IMR-90 (cell line): ENCODE data around the gene NFASC. TPM values are rescaled to one million over a fixed set of nuclear protein-coding genes. Genes with fewer than 3 reads are reported as not detected.

Experiments used
- ATAC-seq: fragments of 200-7000 bp; cut with Tn5 transposase; 2 replicates; pipeline ENCODE4 v1.9.1; 2020; ENCODE audit warnings: low read depth, mild to moderate bottlenecking, moderate library complexity
- BruUV-seq: library from RNA; stranded (reverse); fragments of 400-500 nt; replicated peaks from 2 replicates; lab custom pipeline; 2021; lab: Mats Ljungman, UMichigan
- CTCF ChIA-PET: fragments of 300-600 bp; formaldehyde crosslinking; extraction: SDS; loops from one replicate; lab custom pipeline; 2021; ENCODE audit warnings: antibody characterized with exemption; lab: Yijun Ruan, JAX
- POLR2A ChIA-PET: fragments of 300-600 bp; sonication (Branson Sonifier 250); formaldehyde crosslinking; loops from one replicate; lab custom pipeline; 2022; ENCODE audit warnings: antibody characterized with exemption; ENCODE audit not compliant: unreplicated experiment; lab: Charles Lee
- DNase-seq: peaks from one replicate; pipeline ENCODE4 v3.0.0; 2013
- H2AFZ ChIP-seq: replicated peaks from 2 replicates; pipeline ENCODE3; 2013; ENCODE audit warnings: low read length, mild to moderate bottlenecking; ENCODE audit not compliant: poor library complexity
- H2AK5ac ChIP-seq: 2 replicates; pipeline ENCODE4 v1.6.1; 2013; ENCODE audit warnings: low read depth, low read length, inconsistent platforms
- H2AK9ac ChIP-seq: replicated peaks from 2 replicates; pipeline ENCODE3; 2013; ENCODE audit warnings: mild to moderate bottlenecking, low read depth, low read length, moderate library complexity; ENCODE audit not compliant: poor library complexity
- H2BK120ac ChIP-seq: 2 replicates; pipeline ENCODE4 v1.6.1; 2013; ENCODE audit warnings: low read depth, low read length, inconsistent platforms
- H2BK15ac ChIP-seq: 3 replicates; pipeline ENCODE4 v1.6.1; 2013; ENCODE audit warnings: low read depth, low read length, inconsistent platforms
- H2BK20ac ChIP-seq: 2 replicates; pipeline ENCODE4 v1.6.1; 2013; ENCODE audit warnings: low read depth, mild to moderate bottlenecking, inconsistent platforms, low read length, moderate library complexity
- H2BK5ac ChIP-seq: 2 replicates; pipeline ENCODE4 v1.6.1; 2013; ENCODE audit warnings: mild to moderate bottlenecking, low read depth, low read length, inconsistent platforms; ENCODE audit not compliant: poor library complexity, severe bottlenecking
- H3K14ac ChIP-seq: replicated peaks from 2 replicates; pipeline ENCODE4 v1.6.1; 2013; ENCODE audit warnings: low read depth, low read length, inconsistent platforms
- H3K18ac ChIP-seq: 2 replicates; pipeline ENCODE4 v1.6.1; 2013; ENCODE audit warnings: low read depth, low read length, control low read depth
- H3K23ac ChIP-seq: 2 replicates; pipeline ENCODE4 v1.6.1; 2013; ENCODE audit warnings: low read depth, low read length, inconsistent platforms
- H3K27ac ChIP-seq: 2 replicates; pipeline ENCODE4 v1.5.1; 2013; ENCODE audit warnings: mild to moderate bottlenecking, control low read depth, low read length; ENCODE audit not compliant: insufficient read depth
- H3K27me3 ChIP-seq: 2 replicates; pipeline ENCODE4 v1.6.1; 2013; ENCODE audit warnings: low read length; ENCODE audit not compliant: control insufficient read depth, insufficient read depth
- H3K36me3 ChIP-seq: 2 replicates; pipeline ENCODE4 v1.6.1; 2013; ENCODE audit warnings: low read length, mixed read lengths; ENCODE audit not compliant: control insufficient read depth, insufficient read depth
- H3K4ac ChIP-seq: 2 replicates; pipeline ENCODE4 v1.6.1; 2013; ENCODE audit warnings: low read depth, low read length, inconsistent platforms
- H3K4me1 ChIP-seq: 2 replicates; pipeline ENCODE4 v1.6.1; 2013; ENCODE audit warnings: low read length, mixed read lengths; ENCODE audit not compliant: control insufficient read depth, insufficient read depth
- H3K4me2 ChIP-seq: 2 replicates; pipeline ENCODE4 v1.6.1; 2013; ENCODE audit warnings: low read depth, mild to moderate bottlenecking, control low read depth, low read length, moderate library complexity
- H3K4me3 ChIP-seq: 2 replicates; pipeline ENCODE4 v1.5.1; 2013; ENCODE audit warnings: low read depth, mild to moderate bottlenecking, control low read depth, low read length, moderate library complexity; ENCODE audit not compliant: insufficient read depth
- H3K56ac ChIP-seq: 2 replicates; pipeline ENCODE4 v1.6.1; 2013; ENCODE audit warnings: low read length, inconsistent platforms; ENCODE audit not compliant: insufficient read depth; ENCODE audit errors: extremely low read depth
- H3K79me1 ChIP-seq, 2 experiments: 2 replicates each; pipeline ENCODE4 v1.6.1; 2013; ENCODE audit warnings: low read length in 2 of 2, inconsistent platforms in 1 of 2, low read depth in 1 of 2
- H3K9ac ChIP-seq: 2 replicates; pipeline ENCODE4 v1.6.1; 2013; ENCODE audit warnings: low read depth, low read length, control low read depth
- H3K9me1 ChIP-seq: 2 replicates; pipeline ENCODE4 v1.6.1; 2013; ENCODE audit warnings: low read length, inconsistent platforms; ENCODE audit not compliant: insufficient read depth
- H3K9me3 ChIP-seq: 2 replicates; pipeline ENCODE4 v1.6.1; 2013; ENCODE audit warnings: low read length; ENCODE audit not compliant: control insufficient read depth, insufficient read depth
- H4K20me1 ChIP-seq: 2 replicates; pipeline ENCODE4 v1.6.1; 2013; ENCODE audit warnings: low read length, inconsistent platforms; ENCODE audit not compliant: insufficient read depth
- H4K5ac ChIP-seq: 2 replicates; pipeline ENCODE4 v1.6.1; 2013; ENCODE audit warnings: mild to moderate bottlenecking, low read depth, low read length, control low read depth
- H4K8ac ChIP-seq, 2 experiments: 2 replicates each; pipeline ENCODE4 v1.6.1; 2013; ENCODE audit warnings: low read depth in 2 of 2, low read length in 2 of 2, control low read depth in 1 of 2, inconsistent platforms in 1 of 2
- H4K91ac ChIP-seq: 2 replicates; pipeline ENCODE4 v1.6.1; 2013; ENCODE audit warnings: low read depth, low read length, inconsistent platforms; ENCODE audit not compliant: insufficient read depth
- BHLHE40 ChIP-seq: fragments of 150-350 bp; IDR thresholded peaks from 2 replicates; pipeline ENCODE4 v1.6.1; 2016; ENCODE audit warnings: mild to moderate bottlenecking, low read depth, low read length
- CEBPB ChIP-seq: IDR thresholded peaks from 2 replicates; pipeline ENCODE4 v1.6.1; 2012; ENCODE audit warnings: low read depth, low read length, improper control_type of control experiment
- CHD1 ChIP-seq: IDR thresholded peaks from 2 replicates; pipeline ENCODE4 v1.6.1; 2012; ENCODE audit warnings: low read depth, low read length, improper control_type of control experiment
- CTCF ChIP-seq: conservative IDR thresholded peaks from 2 replicates; pipeline ENCODE4 v1.5.1; 2012; ENCODE audit warnings: mild to moderate bottlenecking, low read depth, low read length, improper control_type of control experiment
- ELK1 ChIP-seq: fragments of 150-350 bp; IDR thresholded peaks from 2 replicates; pipeline ENCODE4 v1.6.1; 2016; ENCODE audit warnings: low read depth, mild to moderate bottlenecking, low read length, moderate library complexity, borderline replicate concordance
- FOS ChIP-seq: fragments of 150-350 bp; IDR thresholded peaks from 2 replicates; pipeline ENCODE4 v1.6.1; 2016; ENCODE audit warnings: low read depth, low read length
- MAFK ChIP-seq: IDR thresholded peaks from 2 replicates; pipeline ENCODE4 v1.6.1; 2012; ENCODE audit warnings: low read depth, low read length, improper control_type of control experiment
- MAZ ChIP-seq: IDR thresholded peaks from 2 replicates; pipeline ENCODE4 v1.6.1; 2012; ENCODE audit warnings: low read depth, mild to moderate bottlenecking, low read length, improper control_type of control experiment, moderate library complexity, borderline replicate concordance
- MXI1 ChIP-seq: IDR thresholded peaks from 2 replicates; pipeline ENCODE4 v1.6.1; 2012; ENCODE audit warnings: low read depth, mild to moderate bottlenecking, low read length, moderate library complexity, borderline replicate concordance
- NFE2L2 ChIP-seq: fragments of 150-350 bp; IDR thresholded peaks from 2 replicates; pipeline ENCODE4 v1.6.1; 2016; ENCODE audit warnings: low read depth, mild to moderate bottlenecking, low read length
- POLR2A ChIP-seq: IDR thresholded peaks from 2 replicates; pipeline ENCODE4 v1.6.1; 2012; ENCODE audit warnings: mild to moderate bottlenecking, low read depth, low read length
- RAD21 ChIP-seq: IDR thresholded peaks from 2 replicates; pipeline ENCODE4 v1.6.1; 2012; ENCODE audit warnings: low read length, improper control_type of control experiment
- RCOR1 ChIP-seq: IDR thresholded peaks from 2 replicates; pipeline ENCODE4 v1.6.1; 2012; ENCODE audit warnings: mild to moderate bottlenecking, low read length, improper control_type of control experiment; ENCODE audit not compliant: insufficient replicate concordance
- RFX5 ChIP-seq: IDR thresholded peaks from 2 replicates; pipeline ENCODE4 v1.8.0; 2012; ENCODE audit warnings: low read depth, mild to moderate bottlenecking, low read length, moderate library complexity
- SMC3 ChIP-seq: fragments of 150-350 bp; IDR thresholded peaks from 2 replicates; pipeline ENCODE4 v1.6.1; 2016; ENCODE audit warnings: low read depth, mild to moderate bottlenecking, antibody characterized with exemption, low read length, moderate library complexity
- WGBS, 2 experiments: methylation state at CpG; one replicate each; pipeline versions ENCODE4 v1.1.5 to v1.1.7; 2013; ENCODE audit warnings: missing lambda C conversion rate in 2 of 2; ENCODE audit not compliant: insufficient read length in 1 of 2; ENCODE audit errors: extremely low coverage in 2 of 2; 5-methylcytosine and 5-hydroxymethylcytosine counted together
- dilution Hi-C: fragments of 300-500 bp; cut with HindIII; formaldehyde crosslinking; loops from one replicate; pipeline ENCODE4 v1.14.3; 2018; ENCODE audit warnings: low sequenced_read_pairs; ENCODE audit not compliant: unreplicated experiment
- in situ Hi-C: fragments of 300-500 bp; cut with MboI; formaldehyde crosslinking; loops from 3 replicates; pipeline ENCODE4 v1.14.3; 2019; ENCODE audit warnings: low sequenced_read_pairs, inconsistent platforms, mixed read lengths
- intact Hi-C: fragments of 100-400 bp; cut with micrococcal nuclease; formaldehyde crosslinking; loops from 2 replicates; pipeline ENCODE4 v1.10.0; 2022
- polyA plus RNA-seq, 3 experiments: library from polyadenylated mRNA; depleted of rRNA; stranded (reverse); fragments of >200 nt; gene quantifications; 2 replicates each; pipeline ENCODE4 v1.2.3, GENCODE V29; 2012; ENCODE audit warnings: low replicate concordance in 1 of 3
- total RNA-seq: library from RNA; depleted of rRNA; stranded (reverse); fragments of >200 nt; gene quantifications from 2 replicates; pipeline ENCODE4 v1.2.3, GENCODE V29; 2012

The NFASC gene
- total and polyA plus RNA-seq, 2 of the 4 experiments (the other 2 are of a cell fraction) = 0.18 to 0.79 TPM

- Histone ChIP-seq H4K5ac (no peak overlapping the region), H2BK120ac (no peak overlapping the region), H3K9me3 (no peaks in the 10 kb centered on the region), H4K20me1 (no peaks in the 10 kb centered on the region), H3K9me1 (no peaks in the 10 kb centered on the region), H3K4me2 (no peak overlapping the region), H3K18ac (no peak overlapping the region), H2AFZ (no peak overlapping the region), H3K23ac (no peak overlapping the region), H2BK20ac (no peak overlapping the region), H3K27me3 (peaks cover 5% of the 10 kb centered on the region), H3K79me1 (no peaks in the 10 kb centered on the region), H3K36me3 (no peaks in the 10 kb centered on the region), H4K8ac (no peak overlapping the region), H3K4ac (no peak overlapping the region), H3K9ac (no peak overlapping the region), H4K91ac (no peak overlapping the region), H2BK15ac (no peak overlapping the region), H3K4me1 (no peaks in the 10 kb centered on the region), H2AK5ac (no peak overlapping the region), H3K14ac (no peak overlapping the region), H2AK9ac (no peak overlapping the region), H3K56ac (no peak overlapping the region), H2BK5ac (no peak overlapping the region), H3K27ac (no peak overlapping the region), H3K4me3 (no peak overlapping the region)
- ATAC-seq (no peak), DNase-seq (no peak)
- intact Hi-C loops = no loop called here
- dilution Hi-C loops = no loop called here
- in situ Hi-C loops = no loop called here
- ChIA-PET POLR2A (no interaction called here), CTCF (no interaction called here)
- 20% methylated on average over 1 of the region's 3 CpGs; no CpG with 5 or more reads in 1 of the 2 experiments for WGBS, 2 experiments
- TF ChIP-seq NFE2L2 (no peak), MXI1 (no peak), FOS (no peak), MAFK (no peak), CEBPB (no peak), BHLHE40 (no peak), SMC3 (no peak), CTCF (no peak), ELK1 (no peak), CHD1 (no peak), MAZ (no peak), RCOR1 (no peak), RFX5 (no peak), POLR2A (no peak), RAD21 (no peak)
- BruUV-seq = no TSS peak
Observed at GRCh38 chr1:204883405-204883804, 12.7 kb downstream of the NFASC start.
